Measurements from ENCODE around the gene SPSB1. TPM values are rescaled to one million over a fixed set of nuclear protein-coding genes. Genes with fewer than 3 reads are reported as not detected.

SPSB1 gene
- total and polyA plus RNA-seq, 10 of the 15 experiments (the other 5 are each of a cell fraction or from before 2014, with no cell fraction given), result 0.02 to 2.0 (median 0.90) TPM; not detected in 1

GRCh38 chr1:9324246-9325096, 31.8 kb downstream of the SPSB1 start:
- Histone ChIP-seq H3K27me3 (replicated peaks in 1 of 2; ENCODE audit: control insufficient read depth in 2 of 2, insufficient read depth in 2 of 2, low read length in 1 of 2) (peaks cover 0 to 2% of the 10 kb centered on the region in 2 experiments; a peak in 2 of 4 replicates), H3K4me1 (ENCODE audit: control insufficient read depth, insufficient read depth, low read length) (no peaks in the 10 kb centered on the region), H2AFZ (ENCODE audit: control insufficient read depth, low read depth, low read length) (no peak overlapping the region), H3K9ac (ENCODE audit: control insufficient read depth, insufficient read depth, low read length) (no peak overlapping the region), H3K4me3 (no peak overlapping the region), H3K4me2 (ENCODE audit: control insufficient read depth, insufficient read depth) (no peak overlapping the region), H3K79me2 (ENCODE audit: control insufficient read depth, insufficient read depth, low read length) (no peaks in the 10 kb centered on the region), H4K20me1 (ENCODE audit: control insufficient read depth, insufficient read depth) (no peaks in the 10 kb centered on the region), H3K27ac (ENCODE audit: control insufficient read depth, insufficient read depth) (no peak overlapping the region), H3K36me3 (ENCODE audit: control insufficient read depth in 2 of 2, insufficient read depth in 2 of 2, low read length in 1 of 2) (no peaks in the 10 kb centered on the region), H3K9me3 (replicated peaks; ENCODE audit: control insufficient read depth, insufficient read depth, low read length) (no peaks in the 10 kb centered on the region)
- DNase-seq (ENCODE audit: low read depth, low spot score) (no peak), ATAC-seq (no peak), FAIRE-seq (no peak)
- in situ Hi-C loops (cut with MboI), result no loop called here
- BruUV-seq (replicated peaks), result no TSS peak
- intact Hi-C loops (cut with micrococcal nuclease; ENCODE audit: unreplicated experiment), result no loop called here
- CTCF ChIA-PET, result no interaction called here
- RAD21 ChIA-PET (ENCODE audit: unreplicated experiment), result interaction anchor here (0.9 kb wide), 1 partner anchor 35 kb away, joined by 3 read pairs; no protein-coding TSS in a partner anchor
- SMC1A ChIA-PET (ENCODE audit: uncharacterized antibody, unreplicated experiment), result no interaction called here
- 57% methylated on average over 32 of the region's 33 CpGs for WGBS (ENCODE audit: insufficient coverage, insufficient replicate concordance, low lambda C conversion rate, missing lambda C conversion rate)
- TF ChIP-seq, protein P1, sequence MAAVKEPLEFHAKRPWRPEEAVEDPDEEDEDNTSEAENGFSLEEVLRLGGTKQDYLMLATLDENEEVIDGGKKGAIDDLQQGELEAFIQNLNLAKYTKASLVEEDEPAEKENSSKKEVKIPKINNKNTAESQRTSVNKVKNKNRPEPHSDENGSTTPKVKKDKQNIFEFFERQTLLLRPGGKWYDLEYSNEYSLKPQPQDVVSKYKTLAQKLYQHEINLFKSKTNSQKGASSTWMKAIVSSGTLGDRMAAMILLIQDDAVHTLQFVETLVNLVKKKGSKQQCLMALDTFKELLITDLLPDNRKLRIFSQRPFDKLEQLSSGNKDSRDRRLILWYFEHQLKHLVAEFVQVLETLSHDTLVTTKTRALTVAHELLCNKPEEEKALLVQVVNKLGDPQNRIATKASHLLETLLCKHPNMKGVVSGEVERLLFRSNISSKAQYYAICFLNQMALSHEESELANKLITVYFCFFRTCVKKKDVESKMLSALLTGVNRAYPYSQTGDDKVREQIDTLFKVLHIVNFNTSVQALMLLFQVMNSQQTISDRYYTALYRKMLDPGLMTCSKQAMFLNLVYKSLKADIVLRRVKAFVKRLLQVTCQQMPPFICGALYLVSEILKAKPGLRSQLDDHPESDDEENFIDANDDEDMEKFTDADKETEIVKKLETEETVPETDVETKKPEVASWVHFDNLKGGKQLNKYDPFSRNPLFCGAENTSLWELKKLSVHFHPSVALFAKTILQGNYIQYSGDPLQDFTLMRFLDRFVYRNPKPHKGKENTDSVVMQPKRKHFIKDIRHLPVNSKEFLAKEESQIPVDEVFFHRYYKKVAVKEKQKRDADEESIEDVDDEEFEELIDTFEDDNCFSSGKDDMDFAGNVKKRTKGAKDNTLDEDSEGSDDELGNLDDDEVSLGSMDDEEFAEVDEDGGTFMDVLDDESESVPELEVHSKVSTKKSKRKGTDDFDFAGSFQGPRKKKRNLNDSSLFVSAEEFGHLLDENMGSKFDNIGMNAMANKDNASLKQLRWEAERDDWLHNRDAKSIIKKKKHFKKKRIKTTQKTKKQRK (IDR thresholded peaks at IDR 0.05; ENCODE audit: low read depth, low read length), result no peak
- TF ChIP-seq MTA3 (IDR thresholded peaks at IDR 0.05; ENCODE audit: borderline replicate concordance, low read length), result no peak
- TF ChIP-seq CEBPB (IDR thresholded peaks at IDR 0.05; ENCODE audit: borderline replicate concordance in 1 of 2, low read depth in 2 of 2, low read length in 2 of 2), result no peak
- no peak for TF ChIP-seq IRF4 (IDR thresholded peaks at IDR 0.05; ENCODE audit: low read depth, low read length)
- TF ChIP-seq NFIC (IDR thresholded peaks at IDR 0.05; ENCODE audit: low read depth, low read length), result no peak
- TF ChIP-seq ZNF274 (IDR thresholded peaks at IDR 0.05; ENCODE audit: insufficient read depth, insufficient read length), result no peak
- POLR2A ChIA-PET, result interaction anchor here (0.5 to 1.4 kb wide), 3 partner anchors 14 to 1147 kb away, joined by 3 to 7 read pairs (median 5); no protein-coding TSS in a partner anchor

Data from GM12878 (cell line).